Natural killer cell (primary cell): ENCODE measurements around the gene RALA. TPM values are rescaled to one million over a fixed set of nuclear protein-coding genes. Genes with fewer than 3 reads are reported as not detected.

Source experiments
- ATAC-seq, 3 donors: fragments of 150-1000 bp in 2 of 3; fragments of 200-7000 bp in 1 of 3; cut with Tn5 transposase; 1 replicate in 1 of 3; 2 replicates in 2 of 3; pipeline ENCODE4 v1.10.0; 2021; ENCODE audit warnings: mild to moderate bottlenecking in 2 of 3, moderate library complexity in 2 of 3
- DNase-seq, 2 donors: peaks; one replicate each; pipeline versions ENCODE4 v3.0.0 to v3.0.0-alpha.2; 2013 to 2021; ENCODE audit warnings: mixed read lengths in 1 of 2
- H3K27ac ChIP-seq: one replicate; pipeline ENCODE4 v1.5.1; 2013; ENCODE audit warnings: mild to moderate bottlenecking, low read length
- H3K27me3 ChIP-seq: one replicate; pipeline ENCODE4 v1.6.1; 2013; ENCODE audit warnings: low read length; ENCODE audit not compliant: control insufficient read depth, insufficient read depth
- H3K36me3 ChIP-seq: one replicate; pipeline ENCODE4 v1.6.1; 2013; ENCODE audit warnings: low read length; ENCODE audit not compliant: control insufficient read depth, insufficient read depth
- H3K4me1 ChIP-seq: one replicate; pipeline ENCODE4 v1.6.1; 2013; ENCODE audit warnings: low read length; ENCODE audit not compliant: control insufficient read depth, insufficient read depth
- H3K4me3 ChIP-seq: one replicate; pipeline ENCODE4 v1.5.1; 2013; ENCODE audit warnings: low read length
- H3K9me3 ChIP-seq: one replicate; pipeline ENCODE4 v1.6.1; 2013; ENCODE audit warnings: low read length; ENCODE audit not compliant: control insufficient read depth, insufficient read depth
- H3K27ac Mint-ChIP-seq, 2 donors: one replicate each; pipeline ENCODE4 v1.8.0; 2022; ENCODE audit warnings: mild to moderate bottlenecking in 2 of 2, mixed read lengths in 2 of 2, moderate library complexity in 1 of 2
- H3K27me3 Mint-ChIP-seq, 2 donors: one replicate each; pipeline ENCODE4 v1.8.0; 2022; ENCODE audit warnings: low read depth in 2 of 2, mixed read lengths in 2 of 2
- H3K36me3 Mint-ChIP-seq: one replicate; pipeline ENCODE4 v1.8.0; 2022; ENCODE audit warnings: mixed read lengths
- H3K4me1 Mint-ChIP-seq, 2 donors: one replicate each; pipeline ENCODE4 v1.8.0; 2022; ENCODE audit warnings: mixed read lengths in 2 of 2
- H3K4me3 Mint-ChIP-seq: one replicate; pipeline ENCODE4 v1.8.0; 2022; ENCODE audit warnings: mild to moderate bottlenecking, moderate library complexity, mixed read lengths
- H3K9me3 Mint-ChIP-seq, 2 donors: one replicate each; pipeline ENCODE4 v1.8.0; 2022; ENCODE audit warnings: mixed read lengths in 2 of 2
- WGBS: methylation state at CpG from one replicate; pipeline ENCODE4 v1.1.7; 2013; ENCODE audit warnings: missing lambda C conversion rate; ENCODE audit not compliant: insufficient coverage; 5-methylcytosine and 5-hydroxymethylcytosine counted together
- intact Hi-C: fragments of 100-400 bp; cut with micrococcal nuclease; formaldehyde crosslinking; loops from one replicate; pipeline ENCODE4 v1.14.2; 2022
- total RNA-seq, 4 donors: library from RNA; stranded (reverse); fragments of 120-200 nt in 1 of 4; gene quantifications; one replicate each; pipeline versions ENCODE4 v1.2.3 to v1.2.4, GENCODE V29; 2013 to 2022
- TF ChIP-seq, protein P1 (sequence below): fragments of 200-600 bp; IDR thresholded peaks from one replicate; pipeline ENCODE4 v1.8.0; 2022; ENCODE audit warnings: antibody characterized with exemption

The RALA gene
- total RNA-seq, 3 donors from 2014 or later (not counting 1 experiment from before 2014, with no cell fraction given), result 10.2 to 22.0 (median 16.8) TPM

DNA sequence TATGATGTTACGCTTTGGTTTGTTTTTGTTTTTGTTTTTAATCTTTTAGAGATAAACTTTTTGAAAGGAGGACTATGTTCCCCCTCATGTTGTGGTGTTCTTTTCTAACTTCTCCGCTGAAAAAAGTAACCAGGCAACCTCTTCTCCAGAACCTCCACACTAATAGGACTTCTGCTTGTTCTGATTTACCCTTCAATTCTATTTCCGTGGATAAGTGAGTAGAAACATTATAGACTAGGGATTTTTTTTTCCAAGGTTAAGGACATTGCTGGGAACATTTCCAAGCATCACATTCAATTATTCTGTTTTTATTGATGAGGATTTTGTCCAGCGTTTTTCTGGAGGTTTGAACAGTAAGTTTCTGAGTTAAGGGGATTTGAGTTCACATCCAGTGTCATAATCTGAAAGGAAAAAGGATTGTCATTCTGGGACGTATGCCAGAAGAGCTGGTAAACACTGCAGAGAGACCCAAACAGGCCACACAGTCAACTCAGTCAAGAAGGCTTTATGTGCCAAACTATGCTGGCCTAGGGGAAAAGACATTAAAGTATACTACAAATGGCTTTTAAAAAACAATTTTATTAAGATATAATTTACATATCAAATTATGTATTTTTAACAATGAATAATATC, 28.3 kb upstream of the RALA start:
- Mint-ChIP-seq H3K27ac (no peak overlapping the region), H3K4me1 (no peaks in the 10 kb centered on the region), H3K27me3 (peaks cover 3 to 6% of the 10 kb centered on the region in 2 donors), H3K9me3 (no peaks in the 10 kb centered on the region), H3K36me3 (no peaks in the 10 kb centered on the region), H3K4me3 (no peak overlapping the region)
- no peak overlapping the region for H3K4me3 ChIP-seq
- H3K27me3 ChIP-seq, result no peaks in the 10 kb centered on the region
- no peaks in the 10 kb centered on the region for H3K4me1 ChIP-seq
- TF ChIP-seq, protein P1, sequence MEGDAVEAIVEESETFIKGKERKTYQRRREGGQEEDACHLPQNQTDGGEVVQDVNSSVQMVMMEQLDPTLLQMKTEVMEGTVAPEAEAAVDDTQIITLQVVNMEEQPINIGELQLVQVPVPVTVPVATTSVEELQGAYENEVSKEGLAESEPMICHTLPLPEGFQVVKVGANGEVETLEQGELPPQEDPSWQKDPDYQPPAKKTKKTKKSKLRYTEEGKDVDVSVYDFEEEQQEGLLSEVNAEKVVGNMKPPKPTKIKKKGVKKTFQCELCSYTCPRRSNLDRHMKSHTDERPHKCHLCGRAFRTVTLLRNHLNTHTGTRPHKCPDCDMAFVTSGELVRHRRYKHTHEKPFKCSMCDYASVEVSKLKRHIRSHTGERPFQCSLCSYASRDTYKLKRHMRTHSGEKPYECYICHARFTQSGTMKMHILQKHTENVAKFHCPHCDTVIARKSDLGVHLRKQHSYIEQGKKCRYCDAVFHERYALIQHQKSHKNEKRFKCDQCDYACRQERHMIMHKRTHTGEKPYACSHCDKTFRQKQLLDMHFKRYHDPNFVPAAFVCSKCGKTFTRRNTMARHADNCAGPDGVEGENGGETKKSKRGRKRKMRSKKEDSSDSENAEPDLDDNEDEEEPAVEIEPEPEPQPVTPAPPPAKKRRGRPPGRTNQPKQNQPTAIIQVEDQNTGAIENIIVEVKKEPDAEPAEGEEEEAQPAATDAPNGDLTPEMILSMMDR, result no peak
- H3K9me3 ChIP-seq, result no peaks in the 10 kb centered on the region
- ATAC-seq (no peak), DNase-seq (no peak)
- no peaks in the 10 kb centered on the region for H3K36me3 ChIP-seq
- 78% methylated on average over 2 of the region's 5 CpGs for WGBS
- intact Hi-C loops, result no loop called here
- H3K27ac ChIP-seq, result no peak overlapping the region

DNA sequence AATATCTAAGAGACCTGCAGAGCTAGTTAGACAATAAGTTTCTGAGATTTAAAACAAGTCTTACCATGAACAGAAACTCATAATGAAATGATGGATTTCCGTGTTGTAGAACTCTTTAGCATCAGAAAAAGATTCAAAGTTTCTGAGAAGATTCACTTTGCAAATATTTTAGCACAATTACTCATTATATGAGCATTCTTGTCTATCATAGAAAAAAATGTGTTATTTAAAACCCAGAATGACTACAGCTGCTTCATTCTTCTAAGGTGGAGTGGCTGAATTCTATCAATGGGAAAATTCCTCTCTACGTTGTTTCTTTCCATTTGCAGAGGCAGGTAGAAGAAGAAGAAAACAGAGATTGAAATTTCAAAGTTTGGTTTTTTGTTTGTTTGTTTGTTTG, 21.0 kb upstream of the RALA start:
- Histone ChIP-seq H3K4me1 (no peaks in the 10 kb centered on the region), H3K27me3 (peaks cover 2% of the 10 kb centered on the region), H3K36me3 (no peaks in the 10 kb centered on the region), H3K9me3 (no peaks in the 10 kb centered on the region), H3K4me3 (no peak overlapping the region), H3K27ac (no peak overlapping the region)
- no peaks in the 10 kb centered on the region for H3K9me3 Mint-ChIP-seq
- H3K36me3 Mint-ChIP-seq, result no peaks in the 10 kb centered on the region
- DNase-seq, result no peak
- TF ChIP-seq, protein P1, result no peak
- no peak overlapping the region for H3K4me3 Mint-ChIP-seq
- peaks cover 10 to 25% of the 10 kb centered on the region in 2 donors for H3K27me3 Mint-ChIP-seq
- H3K4me1 Mint-ChIP-seq, result no peaks in the 10 kb centered on the region
- intact Hi-C loops, result no loop called here
- H3K27ac Mint-ChIP-seq, result no peak overlapping the region
- WGBS, result 100% methylated on average over 1 of the region's 2 CpGs
- no peak for ATAC-seq

DNA sequence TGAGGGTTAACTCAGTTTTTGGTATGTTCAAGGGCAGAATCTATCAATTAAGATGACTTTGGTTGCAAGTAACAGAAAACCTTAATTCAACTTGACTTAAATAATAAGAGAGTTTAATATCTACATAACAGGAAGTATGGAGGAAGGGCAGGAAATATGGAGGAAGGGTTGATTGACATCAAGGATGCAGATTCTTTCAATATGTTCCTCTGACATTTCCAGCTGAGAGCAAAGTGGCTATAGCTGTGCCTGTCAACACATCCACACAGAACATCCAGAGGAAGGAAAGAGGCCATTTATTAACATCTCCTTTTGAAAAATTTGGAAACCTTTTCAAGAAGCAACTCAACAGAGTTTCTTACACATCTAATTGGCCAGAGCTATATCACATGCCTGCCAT, 19.4 kb upstream of the RALA start:
- no peaks in the 10 kb centered on the region for H3K9me3 Mint-ChIP-seq
- H3K27ac Mint-ChIP-seq, result no peak overlapping the region
- no peaks in the 10 kb centered on the region for H3K36me3 ChIP-seq
- H3K4me3 Mint-ChIP-seq, result no peak overlapping the region
- no peak overlapping the region for H3K27ac ChIP-seq
- peaks cover 5% of the 10 kb centered on the region for H3K27me3 ChIP-seq
- H3K4me1 Mint-ChIP-seq, result no peaks in the 10 kb centered on the region
- H3K36me3 Mint-ChIP-seq, result no peaks in the 10 kb centered on the region
- H3K9me3 ChIP-seq, result no peaks in the 10 kb centered on the region
- no peaks in the 10 kb centered on the region for H3K4me1 ChIP-seq
- H3K27me3 Mint-ChIP-seq, result peaks cover 17 to 36% of the 10 kb centered on the region in 2 donors
- TF ChIP-seq, protein P1, result no peak
- no peak for DNase-seq
- intact Hi-C loops, result no loop called here
- H3K4me3 ChIP-seq, result no peak overlapping the region
- ATAC-seq, result no peak

DNA sequence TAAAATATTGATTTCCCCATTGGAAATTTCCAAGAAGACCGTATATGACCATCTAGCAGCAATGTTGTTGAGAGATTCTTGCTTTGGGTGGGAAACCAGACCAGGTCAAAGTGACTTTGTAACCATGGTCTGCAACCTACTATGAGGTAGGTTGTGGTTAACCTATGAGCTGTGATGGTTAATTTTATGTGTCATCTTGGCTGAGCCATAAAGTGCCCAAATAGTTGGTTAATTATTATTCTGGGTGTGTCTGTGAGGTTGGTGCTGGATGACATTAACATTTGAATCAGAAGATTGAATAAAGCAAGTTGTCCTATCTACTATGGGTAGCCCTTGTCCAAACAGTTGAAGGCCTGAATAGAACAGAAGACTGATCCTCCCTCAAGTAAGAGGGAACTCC, 18.3 kb upstream of the RALA start:
- no peaks in the 10 kb centered on the region for H3K36me3 Mint-ChIP-seq
- ATAC-seq, result no peak

More for the DNA sequence above, 18.3 kb upstream of the RALA start:
- DNase-seq, result no peak
- H3K4me3 ChIP-seq, result no peak overlapping the region
- no peak overlapping the region for H3K4me3 Mint-ChIP-seq
- H3K27me3 ChIP-seq, result peaks cover 10% of the 10 kb centered on the region
- intact Hi-C loops, result no loop called here
- H3K27me3 Mint-ChIP-seq, result peaks cover 25 to 48% of the 10 kb centered on the region in 2 donors
- H3K4me1 Mint-ChIP-seq, result peaks cover 4 to 5% of the 10 kb centered on the region in 2 donors
- no peak overlapping the region for H3K27ac ChIP-seq
- 80% methylated on average over 1 of the region's 1 CpG for WGBS
- no peak overlapping the region for H3K27ac Mint-ChIP-seq
- no peaks in the 10 kb centered on the region for H3K9me3 Mint-ChIP-seq
- TF ChIP-seq, protein P1, result no peak
- H3K9me3 ChIP-seq, result no peaks in the 10 kb centered on the region
- no peaks in the 10 kb centered on the region for H3K36me3 ChIP-seq
- H3K4me1 ChIP-seq, result peaks cover 3% of the 10 kb centered on the region
